Upper lobe of left lung (tissue), 4 donors: ENCODE data around the gene NPTN.

Source experiments
- CTCF ChIP-seq, 6 experiments: fragments of 450-650 bp in 4 of 6; fragments of 200-600 bp in 2 of 6; sonication (generic) in 2 of 6; IDR thresholded peaks; one replicate each; pipeline ENCODE4 v1.5.1; 2016 to 2019; ENCODE audit warnings: antibody characterized with exemption in 6 of 6
- POLR2A ChIP-seq, 4 donors: fragments of 450-650 bp; IDR thresholded peaks; one replicate each; pipeline ENCODE4 v1.5.1; 2016 to 2017; ENCODE audit warnings: antibody characterized with exemption in 4 of 4, mild to moderate bottlenecking in 2 of 4

GRCh38 chr15:73594109-73594508 lies 39.1 kb downstream of the NPTN start:
- no peak for TF ChIP-seq POLR2A (IDR thresholded peaks at IDR 0.05)
- no peak for TF ChIP-seq CTCF (IDR thresholded peaks at IDR 0.05)
